Measurements from ENCODE around the gene NTNG2.

Gene NTNG2

DNA sequence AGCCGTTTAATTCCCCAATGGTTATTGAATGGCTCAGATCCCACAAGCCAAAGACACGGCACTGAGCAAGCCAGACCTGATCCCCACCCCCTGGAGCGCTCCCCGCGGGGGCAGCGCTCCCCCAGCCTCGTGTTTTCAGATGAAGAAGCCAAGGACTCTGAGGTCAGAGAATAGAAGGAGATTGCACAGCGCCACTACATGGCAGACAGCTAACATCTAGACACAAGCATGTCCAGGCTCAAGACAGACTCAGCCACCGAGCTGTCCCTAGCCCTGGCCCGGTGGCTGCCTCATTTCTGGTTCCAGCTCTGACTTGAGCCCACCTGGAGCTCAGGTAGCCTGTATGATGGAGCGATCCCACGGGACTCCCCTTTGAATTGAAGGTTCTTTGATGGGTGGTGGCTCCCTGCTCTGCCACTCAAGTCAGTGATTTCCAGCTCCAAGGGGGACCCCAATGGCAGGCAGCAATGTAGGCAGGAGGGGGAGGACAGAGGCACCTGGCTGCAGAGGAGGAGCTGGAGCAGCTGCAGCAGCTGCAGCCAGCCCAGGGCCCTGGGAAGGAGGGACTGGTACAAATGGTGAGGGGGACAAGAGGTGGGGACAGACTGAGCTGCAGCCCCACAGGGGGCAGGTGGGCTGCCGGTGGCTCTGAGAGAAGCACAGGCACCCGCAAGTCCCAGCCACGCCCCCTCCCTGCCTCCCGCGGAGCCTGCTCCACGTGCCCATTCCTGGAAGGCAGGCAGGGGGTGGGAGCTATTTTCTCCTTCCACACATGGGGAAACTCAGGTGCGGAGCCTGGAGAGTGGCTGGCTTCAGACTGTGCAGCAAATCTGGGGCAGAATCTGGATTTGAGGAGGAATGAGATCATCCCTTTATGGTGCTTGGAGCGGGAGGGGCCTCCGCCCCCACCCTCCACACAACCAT lies 40.2 kb downstream of the NTNG2 start:
- no peak for DNase-seq (ENCODE audit: low read depth, low spot score)

DNA sequence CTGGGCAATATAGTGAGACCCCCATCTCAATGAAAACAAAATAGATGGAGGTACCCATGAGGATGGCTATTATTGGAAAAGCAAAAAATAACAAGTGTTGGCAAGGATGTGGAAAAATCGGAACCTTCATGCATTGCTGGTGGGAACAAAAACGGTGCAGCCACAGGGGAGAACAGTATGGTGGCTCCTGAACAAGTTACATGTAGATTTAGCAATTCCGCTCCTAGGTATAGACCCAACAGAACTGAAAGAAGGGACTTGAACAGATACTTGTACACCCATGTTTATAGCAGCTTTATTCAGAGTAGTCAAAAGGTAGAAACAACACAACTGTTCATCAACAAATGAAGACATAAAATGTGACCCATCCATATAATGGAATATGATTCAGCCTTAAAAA lies 43.0 kb downstream of the NTNG2 start:
- DNase-seq (ENCODE audit: low read depth, low spot score): no peak

DNA sequence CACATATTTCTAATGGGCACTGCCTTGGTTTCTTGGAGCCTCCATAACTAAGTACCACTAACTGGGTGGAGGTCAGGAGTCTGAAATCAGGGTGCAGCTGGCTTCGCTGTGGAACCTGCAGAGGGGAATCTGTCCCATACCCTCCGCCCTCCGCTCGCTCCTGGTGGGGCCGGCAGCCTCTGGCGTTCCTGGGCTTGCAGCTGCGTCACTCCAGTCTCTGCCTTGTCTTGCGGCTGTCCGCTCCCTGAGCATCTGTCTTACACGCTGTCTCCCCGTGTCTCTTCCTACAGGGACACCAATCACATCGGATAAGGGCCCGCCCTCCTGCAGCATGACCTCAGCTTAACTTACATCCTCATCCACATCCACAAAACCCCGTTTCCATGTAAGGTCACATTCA lies 45.4 kb downstream of the NTNG2 start:
- no peak for DNase-seq (ENCODE audit: low read depth, low spot score)

DNA sequence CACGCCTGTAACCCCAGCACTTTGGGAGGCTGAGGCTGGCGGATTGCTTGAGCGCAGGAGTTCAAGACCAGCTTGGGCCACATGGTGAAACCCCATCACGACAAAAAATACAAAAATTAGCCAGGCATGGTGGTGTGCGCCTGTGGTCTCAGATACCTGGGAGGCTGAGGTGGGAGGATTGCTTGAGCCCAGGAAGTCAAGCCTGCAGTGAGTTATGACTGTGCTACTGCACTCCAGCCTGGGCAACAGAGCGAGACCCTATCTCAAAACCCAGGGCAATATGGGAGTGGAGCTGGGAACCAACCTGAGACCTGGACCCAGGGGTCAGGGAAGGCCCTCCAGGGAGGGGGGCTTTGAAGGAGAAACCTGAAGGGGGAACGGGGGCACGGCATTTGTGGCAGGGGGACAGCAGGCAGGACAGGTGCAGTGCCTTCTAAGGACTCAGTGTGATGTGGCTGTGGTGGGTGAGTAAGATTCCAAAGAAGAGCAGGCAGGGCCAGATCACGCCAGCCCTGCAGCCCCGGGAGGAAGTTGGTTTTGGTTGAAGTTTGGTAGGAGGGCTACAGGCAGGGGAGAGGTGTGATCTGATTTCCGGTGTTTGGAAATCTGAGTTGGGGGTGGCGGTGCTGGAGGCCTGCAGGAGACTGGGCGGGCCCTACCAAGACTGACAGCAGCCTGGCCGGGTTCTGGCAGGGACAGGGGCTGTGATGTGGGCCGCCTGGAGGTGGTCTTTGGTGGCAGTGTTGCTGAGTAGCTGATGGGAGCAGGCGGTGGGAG lies 46.2 kb downstream of the NTNG2 start:
- no peak for DNase-seq (ENCODE audit: low read depth, low spot score)

DNA sequence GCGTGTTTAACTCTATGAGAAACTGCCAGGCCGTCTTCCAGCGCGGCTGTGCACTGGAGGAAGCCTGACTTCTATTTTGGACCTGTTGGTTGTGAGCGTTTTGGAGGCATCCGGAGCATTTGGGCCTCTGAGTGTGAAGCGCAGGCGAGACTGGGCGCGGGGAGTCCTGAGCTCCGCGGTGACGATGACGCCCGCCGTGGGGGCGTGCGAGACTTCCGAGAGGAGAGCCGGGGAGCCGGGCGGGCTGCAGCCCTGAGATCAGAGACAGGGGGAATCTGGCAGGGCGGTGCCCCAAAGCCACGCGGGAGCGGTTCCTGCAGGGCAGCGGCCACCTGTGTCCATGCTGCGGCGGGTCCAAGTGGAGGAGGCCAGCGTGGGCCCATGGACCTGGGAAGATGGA lies 47.4 kb downstream of the NTNG2 start:
- DNase-seq (ENCODE audit: low read depth, low spot score): no peak

DNA sequence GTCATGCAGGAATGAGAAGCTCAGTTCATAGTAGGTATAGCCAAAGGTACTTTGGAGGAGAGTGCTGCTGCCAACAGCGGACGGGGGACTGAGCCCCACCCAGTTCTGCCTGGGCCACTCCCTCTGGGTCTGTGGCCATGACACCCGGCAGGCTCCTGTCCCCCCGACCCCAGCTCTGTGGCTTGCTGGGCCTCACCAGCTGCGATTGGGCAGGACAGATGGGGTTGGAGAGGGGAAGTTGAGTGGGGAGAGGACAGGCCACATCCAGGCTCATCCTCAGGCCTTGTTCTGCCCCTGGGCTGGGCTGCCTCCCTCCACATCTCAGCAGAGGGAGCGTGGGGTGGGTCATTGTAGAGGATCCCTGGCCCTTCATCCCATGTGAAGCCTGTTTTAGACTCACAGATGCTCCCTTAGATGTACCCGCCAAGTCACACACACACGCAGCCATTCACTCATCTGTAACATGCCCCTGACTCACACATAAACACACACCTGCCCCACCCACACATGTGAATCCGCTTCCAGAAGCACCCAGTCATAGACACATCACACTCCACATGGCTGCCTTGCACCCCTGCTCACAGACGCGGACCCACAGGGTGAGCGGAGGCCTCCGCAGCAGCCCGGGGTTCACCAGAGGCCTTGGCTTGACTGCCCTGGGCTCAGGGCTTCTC lies 48.8 kb downstream of the NTNG2 start:
- no peak for DNase-seq (ENCODE audit: low read depth, low spot score)

DNA sequence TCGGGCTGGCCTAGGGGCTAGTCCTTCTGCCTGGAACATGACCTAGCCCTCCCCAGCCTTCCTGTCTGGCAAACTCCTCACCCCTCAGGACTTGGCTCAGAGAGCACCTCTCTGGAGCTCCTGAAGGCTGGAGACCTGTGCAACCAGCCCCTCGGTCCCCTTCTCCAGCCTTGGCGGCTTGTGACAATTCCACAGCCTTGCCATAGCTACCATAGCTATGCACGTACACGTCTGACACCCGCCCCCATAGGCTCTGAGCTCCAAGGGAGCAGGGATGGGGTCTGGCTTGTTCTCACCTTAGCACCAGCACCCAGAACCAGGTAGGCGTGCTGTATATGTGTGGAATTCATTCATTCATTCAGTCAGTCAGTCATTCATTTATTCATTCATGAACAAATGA lies 49.7 kb downstream of the NTNG2 start:
- DNase-seq (ENCODE audit: low read depth, low spot score): no peak

DNA sequence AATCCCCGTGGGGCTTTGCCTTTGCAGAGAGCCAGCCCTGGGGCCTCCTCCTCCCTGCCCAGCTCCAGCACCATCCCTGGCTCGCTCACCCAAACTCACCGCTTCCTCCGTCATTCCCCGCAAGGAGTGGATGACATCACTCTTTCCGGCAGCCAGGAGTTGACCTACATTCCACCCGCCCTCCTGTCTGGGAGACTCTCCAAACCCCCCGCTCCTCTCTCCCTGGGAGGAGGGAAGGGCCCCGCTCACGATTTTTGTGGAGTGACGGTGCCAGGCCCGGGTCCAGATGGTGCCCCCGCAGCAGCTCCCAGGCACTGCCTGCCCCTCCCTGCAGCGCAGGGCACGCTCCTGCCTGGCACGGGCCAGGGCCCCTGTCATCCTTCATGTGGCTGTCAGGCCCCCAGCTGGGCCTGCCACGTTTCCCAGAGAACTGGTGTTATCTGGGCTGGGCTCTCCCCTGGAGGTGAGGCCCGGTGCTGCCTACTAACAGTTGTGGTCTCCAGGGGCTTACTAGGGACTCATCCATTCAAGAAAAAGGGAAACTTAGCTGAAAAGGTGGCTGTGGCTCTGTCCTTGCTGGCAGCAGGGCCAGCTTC lies 52.3 kb downstream of the NTNG2 start:
- no peak for DNase-seq (ENCODE audit: low read depth, low spot score)

DNA sequence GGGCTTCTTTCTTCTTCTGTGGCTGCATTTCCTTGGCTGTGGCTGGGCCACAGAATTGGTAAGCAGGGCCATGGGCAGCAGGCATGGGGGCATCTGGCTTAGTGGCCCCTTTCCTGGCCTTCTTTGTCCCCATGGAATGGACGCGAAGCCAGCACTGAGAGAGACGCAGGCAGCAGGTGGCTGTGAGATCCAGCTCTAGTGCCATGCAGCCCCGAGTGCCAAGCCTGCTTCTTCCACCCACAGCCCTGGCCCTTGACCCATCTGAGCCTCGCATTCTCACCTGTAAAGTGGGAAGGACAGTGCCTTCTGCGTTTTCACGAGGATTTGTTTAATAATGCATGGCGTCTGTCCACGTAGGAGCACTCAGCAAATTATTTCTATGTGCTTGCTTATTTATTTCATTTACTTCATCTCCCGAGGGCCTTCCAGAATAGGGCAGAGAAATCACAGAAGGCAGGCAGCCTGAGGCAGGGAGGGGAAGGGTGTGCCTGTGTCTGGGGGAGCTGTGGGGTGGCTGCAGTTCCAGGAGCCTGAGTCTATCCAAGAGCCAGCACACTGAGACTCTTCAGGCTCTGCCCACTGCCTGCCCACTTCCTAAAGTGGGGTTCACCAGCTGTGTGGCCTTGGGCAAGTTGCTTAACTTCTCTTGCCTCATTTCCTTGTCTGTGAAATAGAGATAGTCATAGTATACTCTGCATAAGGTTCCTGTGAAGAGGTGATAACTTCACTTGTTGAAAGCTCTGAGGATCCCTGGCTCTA lies 55.2 kb downstream of the NTNG2 start:
- no peak for DNase-seq (ENCODE audit: low read depth, low spot score)

DNA sequence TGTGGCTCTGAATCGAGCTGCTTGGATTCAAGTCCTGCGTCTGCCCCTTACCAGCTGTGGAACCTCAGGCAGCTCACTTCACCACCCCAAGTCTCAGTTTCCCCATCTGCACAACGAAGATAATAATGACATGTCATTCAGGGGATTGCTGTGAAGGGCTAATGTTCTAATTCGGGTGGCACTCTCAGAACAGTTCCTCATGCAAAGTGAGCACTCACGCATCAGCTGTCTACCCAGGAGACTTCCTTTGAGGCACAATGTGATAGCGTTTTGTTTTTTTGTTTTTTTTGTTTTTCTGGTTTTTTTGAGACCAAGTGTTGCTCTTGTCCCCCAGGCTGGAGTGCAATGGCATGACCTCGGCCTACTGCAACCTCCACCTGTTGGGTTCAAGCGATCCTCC lies 56.4 kb downstream of the NTNG2 start:
- DNase-seq (ENCODE audit: low read depth, low spot score): no peak

DNA sequence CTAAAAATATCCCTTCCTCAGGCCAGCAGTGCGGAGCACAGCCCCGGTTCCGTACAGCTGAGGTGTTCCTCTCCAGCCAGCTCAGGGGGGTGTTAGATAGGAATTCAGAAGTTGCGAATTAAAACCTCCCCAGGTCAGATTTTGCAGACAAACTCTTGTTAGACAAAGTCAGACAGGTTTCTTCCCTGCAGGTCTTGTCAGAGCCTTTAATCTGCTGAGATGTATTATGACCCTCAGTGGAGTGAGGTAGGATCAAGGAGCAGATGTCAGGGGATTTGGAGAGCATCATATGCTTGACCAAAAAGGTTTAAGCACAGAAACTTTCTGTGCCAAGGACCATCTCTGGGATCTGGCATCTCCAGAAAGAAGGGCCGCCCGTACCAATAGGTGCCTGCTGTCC lies 60.1 kb downstream of the NTNG2 start:
- no peak for DNase-seq (ENCODE audit: low read depth, low spot score)

DNA sequence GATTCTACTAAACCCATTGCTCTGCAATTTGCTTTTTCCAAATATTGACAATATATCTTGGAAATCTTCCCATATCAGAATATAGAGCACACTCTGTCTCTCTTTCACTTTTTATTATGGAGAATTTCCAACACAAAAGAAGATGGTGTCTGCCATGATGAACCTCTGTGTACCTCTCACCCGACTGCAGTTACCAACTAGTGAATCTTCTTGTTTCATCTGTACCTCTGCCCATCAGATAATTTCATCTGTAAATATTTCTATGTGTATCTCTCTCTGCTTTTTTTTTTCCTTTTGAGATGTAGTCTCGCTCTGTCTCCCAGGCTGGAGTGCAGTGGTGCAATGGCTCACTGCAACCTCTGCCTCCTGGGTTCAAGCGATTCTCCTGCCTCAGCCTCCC lies 62.8 kb downstream of the NTNG2 start:
- no peak for DNase-seq (ENCODE audit: low read depth, low spot score)

DNA sequence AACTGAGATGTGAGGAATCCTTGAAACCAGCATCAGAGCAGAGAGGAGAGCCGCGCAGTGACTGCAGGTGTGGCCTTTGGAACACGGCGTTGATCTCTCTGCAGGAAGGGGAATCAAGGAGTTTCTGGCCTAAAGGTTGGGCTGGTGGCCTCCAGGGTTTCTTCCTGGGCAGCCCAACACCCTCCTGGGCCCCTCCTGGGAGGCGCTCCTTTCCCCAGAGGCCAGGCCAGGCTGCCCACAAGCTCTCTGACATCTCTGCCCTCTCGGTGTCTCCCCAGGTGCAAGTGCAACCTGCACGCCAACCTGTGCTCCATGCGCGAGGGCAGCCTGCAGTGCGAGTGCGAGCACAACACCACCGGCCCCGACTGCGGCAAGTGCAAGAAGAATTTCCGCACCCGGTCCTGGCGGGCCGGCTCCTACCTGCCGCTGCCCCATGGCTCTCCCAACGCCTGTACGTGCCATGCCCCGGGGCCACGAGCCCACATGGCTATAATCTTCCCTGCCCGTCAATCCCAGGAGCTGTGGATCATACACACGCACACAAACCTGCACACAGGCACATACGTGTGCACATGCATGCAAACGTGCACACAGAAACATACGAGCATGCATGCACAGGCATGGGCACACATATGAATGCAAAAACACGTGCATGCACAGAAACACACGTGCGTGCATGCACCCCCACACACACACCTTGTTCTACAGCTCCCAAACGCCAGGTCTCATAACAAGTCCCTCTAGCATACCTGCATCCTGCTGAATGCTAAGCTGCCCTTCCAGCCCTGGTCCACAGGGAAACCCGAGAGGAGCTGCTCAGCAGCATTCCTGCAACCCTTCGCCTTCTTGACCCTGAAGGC lies 64.9 kb downstream of the NTNG2 start:
- no peak for DNase-seq (ENCODE audit: low read depth, low spot score)

DNA sequence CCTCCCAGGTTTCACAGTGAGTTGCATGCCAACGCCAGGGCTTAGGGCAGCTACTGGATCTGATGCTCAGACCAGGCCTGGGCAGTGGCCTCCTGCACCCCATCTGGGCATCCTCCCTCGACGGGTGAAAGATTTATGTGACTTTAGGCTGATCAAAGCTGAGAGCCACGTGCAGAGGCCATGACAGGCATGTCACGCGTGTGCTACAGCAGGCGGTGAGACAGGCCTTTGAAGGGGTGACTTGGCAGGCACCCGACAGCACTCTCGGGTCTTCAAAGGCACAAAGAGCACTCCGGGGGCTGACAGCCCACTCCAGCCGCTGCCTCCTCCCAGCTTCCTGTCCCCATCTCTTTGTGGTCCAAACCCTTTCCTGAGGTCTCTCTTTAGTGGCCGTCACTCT lies 66.2 kb downstream of the NTNG2 start:
- no peak for DNase-seq (ENCODE audit: low read depth, low spot score)

DNA sequence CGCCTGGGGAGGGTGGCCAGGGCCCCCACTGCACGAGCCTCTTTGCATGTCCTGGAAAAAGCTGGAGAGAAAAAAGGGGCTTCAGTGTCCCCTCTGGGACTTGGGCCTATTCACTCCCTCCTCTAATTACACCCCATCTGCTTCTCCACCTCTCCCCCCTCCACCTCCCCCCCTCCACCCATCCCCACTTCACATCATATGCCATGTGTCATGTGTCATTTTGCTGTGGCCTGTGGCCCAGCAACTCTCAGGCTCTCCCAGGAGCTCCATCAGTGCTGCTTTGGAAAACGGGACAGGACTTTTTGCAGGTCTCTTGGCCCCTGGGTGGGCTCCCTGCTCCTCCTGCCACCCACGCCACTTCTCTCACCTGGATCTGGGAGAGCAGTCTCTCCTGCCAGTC lies 68.7 kb downstream of the NTNG2 start:
- no peak for DNase-seq (ENCODE audit: low read depth, low spot score)

DNA sequence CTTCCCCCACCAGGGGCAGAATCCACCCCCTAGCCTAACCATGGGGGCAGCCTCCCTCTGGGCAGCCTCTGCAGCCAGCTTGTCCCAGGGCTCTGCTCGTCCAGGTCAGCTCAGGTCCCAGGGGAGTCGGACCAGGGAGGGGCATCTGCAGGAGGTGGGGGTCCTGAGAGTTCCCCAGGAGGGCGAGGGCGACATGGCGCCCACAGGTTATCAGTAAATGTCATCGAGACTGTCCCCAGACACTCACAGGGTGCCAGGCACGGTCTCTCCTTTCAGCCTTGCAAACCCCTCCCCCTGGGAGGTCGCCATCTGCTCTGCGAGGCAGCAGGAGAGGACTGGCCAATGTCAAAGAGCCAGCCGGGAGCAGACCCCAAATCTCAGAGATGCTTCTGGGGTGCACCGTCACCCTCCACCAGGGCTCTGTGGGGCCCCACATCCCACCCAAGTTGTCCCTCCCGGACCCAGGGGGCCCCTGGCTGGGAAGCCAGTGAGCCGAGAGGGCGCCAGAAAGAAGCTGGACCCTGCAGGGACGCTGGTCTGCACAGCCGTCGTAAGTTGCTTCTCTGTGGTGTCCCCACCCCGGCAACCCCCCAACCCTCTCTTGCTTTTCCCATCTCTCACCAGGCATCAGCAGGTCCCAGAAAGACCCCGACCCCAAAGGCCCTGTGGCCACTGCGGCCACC lies 69.3 kb downstream of the NTNG2 start:
- no peak for DNase-seq (ENCODE audit: low read depth, low spot score)

DNA sequence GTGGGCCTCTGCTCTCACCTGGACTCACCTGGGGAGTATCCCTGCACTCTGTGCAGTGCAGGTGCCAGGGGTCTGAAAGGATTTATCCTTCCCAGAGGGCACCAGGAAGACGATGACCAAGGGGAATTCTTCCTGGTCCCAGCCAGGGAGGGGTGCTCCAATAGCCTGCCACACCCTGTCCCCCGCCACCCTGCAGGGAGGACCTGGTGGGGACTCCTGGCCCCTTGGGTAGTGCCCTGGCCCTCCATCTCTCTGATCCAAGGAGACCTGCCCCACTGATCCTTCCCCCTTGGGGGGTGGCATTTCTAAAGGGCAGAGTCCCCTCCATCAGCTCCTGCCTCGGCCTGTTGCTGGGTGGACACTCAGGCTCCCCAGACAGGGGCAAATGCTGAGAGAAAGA lies 70.7 kb downstream of the NTNG2 start:
- no peak for DNase-seq (ENCODE audit: low read depth, low spot score)

DNA sequence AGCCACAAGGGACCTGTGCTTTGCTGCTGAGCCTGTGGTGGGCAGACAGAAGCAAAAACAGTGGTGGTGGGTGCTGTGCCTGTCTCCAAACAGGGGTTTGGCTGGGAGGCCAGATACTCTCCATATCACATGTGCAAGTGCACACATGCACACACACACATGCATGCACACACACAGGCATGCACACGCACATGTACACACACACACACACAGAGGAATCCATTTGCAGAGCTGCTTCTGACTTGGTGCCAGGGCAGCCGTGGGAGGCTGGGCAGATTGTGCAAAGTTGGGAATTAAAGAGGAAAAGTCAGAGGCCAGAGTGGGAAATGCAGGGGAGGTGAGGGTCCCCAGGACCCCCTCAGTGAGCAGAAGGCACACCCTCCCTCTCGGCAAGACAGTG lies 71.3 kb downstream of the NTNG2 start:
- DNase-seq (ENCODE audit: low read depth, low spot score): no peak

DNA sequence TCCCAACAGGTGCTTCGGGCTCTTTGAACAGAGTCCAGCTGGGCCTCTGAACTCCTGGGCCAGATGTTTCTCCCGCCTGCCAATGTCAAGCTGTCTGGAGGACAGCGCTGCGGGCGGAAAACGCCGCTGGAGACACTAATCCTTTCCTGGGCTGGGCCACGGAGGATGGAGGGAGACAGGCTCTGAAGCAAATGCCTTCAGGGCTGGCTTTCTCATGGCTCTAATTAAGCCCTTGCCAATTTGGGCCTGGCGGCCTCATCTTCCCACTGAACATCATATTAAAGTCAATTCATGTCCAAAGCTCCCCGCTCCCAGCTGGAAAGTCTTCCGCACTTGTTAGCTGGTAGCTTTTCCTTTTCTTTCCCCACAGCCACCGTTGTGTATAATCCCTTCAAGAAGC lies 72.7 kb downstream of the NTNG2 start:
- DNase-seq (ENCODE audit: low read depth, low spot score): no peak

DNA sequence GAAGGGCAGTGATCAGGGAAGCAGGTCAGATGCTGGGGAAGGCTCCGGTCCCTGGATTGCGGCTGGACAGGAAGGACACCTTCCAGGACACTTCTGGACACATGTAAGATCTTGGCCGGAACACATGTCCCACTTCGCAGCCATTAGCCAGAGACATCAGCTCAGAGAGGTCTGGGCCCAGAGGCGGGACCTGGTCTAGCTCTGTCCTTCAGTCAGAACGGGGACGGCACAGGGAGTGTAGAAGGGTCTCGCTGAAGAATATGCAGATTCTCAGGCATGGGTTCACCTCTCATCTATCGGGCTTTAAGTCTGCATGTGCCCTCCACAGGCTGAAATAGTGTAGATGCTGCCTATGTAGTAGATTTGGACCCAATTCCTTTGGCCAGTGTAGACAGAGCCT lies 73.3 kb downstream of the NTNG2 start:
- DNase-seq (ENCODE audit: low read depth, low spot score): no peak

Measured in smooth muscle cell of the brain vasculature (primary cell).